WERI-Rb-1 (cell line): ENCODE data around the gene CATSPERD.

Experiments
- DNase-seq: peaks from one replicate; pipeline ENCODE4 v3.0.0-alpha.2; 2020
- H3K27ac ChIP-seq: fragments of 250-450 bp; sonication (Bioruptor Pico); 2 replicates; pipeline ENCODE4 v1.5.1; 2020; ENCODE audit warnings: mild to moderate bottlenecking, moderate library complexity
- H3K27me3 ChIP-seq: fragments of 250-450 bp; sonication (Bioruptor Pico); 2 replicates; pipeline ENCODE4 v1.5.1; 2021; ENCODE audit warnings: mild to moderate bottlenecking, low read depth, moderate library complexity; ENCODE audit not compliant: insufficient read depth, severe bottlenecking
- H3K36me3 ChIP-seq: fragments of 250-450 bp; sonication (Bioruptor Pico); 2 replicates; pipeline ENCODE4 v1.5.1; 2020; ENCODE audit warnings: mild to moderate bottlenecking, moderate library complexity
- H3K4me3 ChIP-seq: 2 replicates; pipeline ENCODE4 v1.5.1; 2011; ENCODE audit warnings: low read depth, mild to moderate bottlenecking, control low read depth, low read length
- H3K9me3 ChIP-seq: fragments of 250-450 bp; sonication (Bioruptor Pico); 2 replicates; pipeline ENCODE4 v1.5.1; 2021; ENCODE audit warnings: mild to moderate bottlenecking, moderate library complexity; ENCODE audit not compliant: severe bottlenecking
- CTCF ChIP-seq: IDR thresholded peaks from 2 replicates; pipeline ENCODE4 v1.5.1; 2011; ENCODE audit warnings: low read depth, mild to moderate bottlenecking, control low read depth, inconsistent platforms, low read length

The CATSPERD gene

GRCh38 chr19:5827891-5828660 is 107.6 kb downstream of the CATSPERD start:
- H3K27me3 ChIP-seq = no peaks in the 10 kb centered on the region
- no peak for DNase-seq
- no peak overlapping the region for H3K27ac ChIP-seq
- no peak for TF ChIP-seq CTCF
- H3K4me3 ChIP-seq = no peak overlapping the region
- no peaks in the 10 kb centered on the region for H3K36me3 ChIP-seq
- no peaks in the 10 kb centered on the region for H3K9me3 ChIP-seq
